Cardiac septum (tissue), 1 donor: ENCODE results near the gene CBY2. TPM values are rescaled to one million over a fixed set of nuclear protein-coding genes. Genes with fewer than 3 reads are reported as not detected.

Experiments used
- DNase-seq: peaks from one replicate; pipeline ENCODE4 v3.0.0-alpha.2; 2020; ENCODE audit warnings: low spot score
- intact Hi-C: fragments of 100-400 bp; cut with DNase I; formaldehyde crosslinking; loops from one replicate; pipeline ENCODE4 v1.14.0; 2022
- total RNA-seq: library from RNA; stranded (reverse); fragmentation: NEBNext Ultra II Directional; extraction: Animal tissue kit (Norgen Biotek cat#: 25700); gene quantifications from one replicate; pipeline ENCODE4 v1.2.1, GENCODE V29; 2021
- donor health status: DM: no; HTN: no; CAD: no.

The CBY2 gene
- total RNA-seq, 1 donor from 2014 or later: not detected

DNA sequence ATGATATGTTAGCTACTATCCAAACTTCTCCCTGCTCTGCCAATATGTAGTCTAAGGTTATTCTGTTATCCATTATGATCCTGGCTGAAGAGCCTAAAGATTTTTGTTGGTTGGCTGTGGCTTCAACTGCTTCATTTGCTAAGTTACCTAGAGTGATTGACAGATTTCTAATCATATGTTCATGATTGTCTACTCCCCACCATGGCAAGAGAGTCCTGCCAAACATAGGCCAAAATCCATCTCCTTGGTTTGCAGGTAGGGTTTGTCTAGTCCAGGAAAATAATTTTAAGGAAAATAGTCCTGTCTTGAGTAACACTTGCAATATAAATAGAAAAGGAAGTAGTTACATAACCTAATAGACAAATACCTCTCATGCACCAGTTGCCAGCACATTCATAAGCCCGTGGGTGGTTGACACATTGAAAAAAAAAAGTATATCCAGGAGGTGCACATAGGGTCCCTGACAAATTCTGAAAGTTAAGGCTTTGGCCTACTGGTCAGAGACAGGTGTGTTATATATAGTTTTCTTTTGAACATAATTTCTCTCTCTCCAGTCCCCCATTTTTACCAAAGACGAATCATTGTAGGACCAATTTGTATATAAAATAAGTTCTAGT, 5.4 kb upstream of the CBY2 start:
- DNase-seq: no peak
- intact Hi-C loops: no loop called here

DNA sequence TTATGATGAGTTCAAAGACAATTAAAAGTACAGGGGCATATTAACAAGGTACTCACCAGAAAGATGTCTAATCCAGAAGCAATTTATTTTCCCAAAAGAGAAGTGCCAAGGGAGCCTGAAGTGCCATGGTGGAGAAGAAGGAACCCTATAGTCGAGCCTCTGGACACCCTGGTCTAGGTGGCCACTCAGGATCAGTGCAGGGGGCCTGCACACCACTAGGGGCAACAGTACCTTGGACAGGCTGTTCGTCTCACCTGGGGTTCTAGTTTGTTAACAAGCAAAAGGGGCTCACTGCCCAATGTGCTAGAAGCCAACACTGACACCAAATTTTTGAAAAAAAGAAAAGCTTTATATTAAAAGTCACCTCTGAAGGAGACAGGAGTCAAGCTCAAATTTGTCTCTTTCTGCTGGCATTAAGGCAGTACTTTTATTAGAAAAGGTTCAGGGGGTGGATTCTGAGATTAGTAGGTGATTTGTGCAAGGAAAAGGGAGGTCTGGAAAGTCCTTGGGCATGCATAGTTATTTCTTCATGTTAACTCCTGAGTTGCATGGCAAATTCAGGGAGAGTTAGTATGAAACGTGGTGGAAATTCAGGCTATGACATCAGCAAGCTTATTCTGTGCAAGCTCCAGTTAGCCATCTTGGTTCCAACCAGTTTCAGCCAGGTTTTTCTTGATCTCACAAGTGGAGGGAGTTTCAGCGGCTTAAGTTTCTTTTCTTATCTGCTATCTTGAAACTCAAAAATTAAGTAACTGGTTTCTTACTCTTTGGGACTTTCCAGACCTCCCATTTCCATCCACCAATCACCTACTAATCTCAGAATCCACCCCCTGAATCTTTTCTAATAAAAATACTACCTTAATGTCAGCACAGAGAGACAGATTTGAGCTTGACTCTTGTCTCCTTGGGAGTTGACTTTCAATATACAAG, 884 bp upstream of the CBY2 start:
- intact Hi-C loops: no loop called here
- DNase-seq: no peak

DNA sequence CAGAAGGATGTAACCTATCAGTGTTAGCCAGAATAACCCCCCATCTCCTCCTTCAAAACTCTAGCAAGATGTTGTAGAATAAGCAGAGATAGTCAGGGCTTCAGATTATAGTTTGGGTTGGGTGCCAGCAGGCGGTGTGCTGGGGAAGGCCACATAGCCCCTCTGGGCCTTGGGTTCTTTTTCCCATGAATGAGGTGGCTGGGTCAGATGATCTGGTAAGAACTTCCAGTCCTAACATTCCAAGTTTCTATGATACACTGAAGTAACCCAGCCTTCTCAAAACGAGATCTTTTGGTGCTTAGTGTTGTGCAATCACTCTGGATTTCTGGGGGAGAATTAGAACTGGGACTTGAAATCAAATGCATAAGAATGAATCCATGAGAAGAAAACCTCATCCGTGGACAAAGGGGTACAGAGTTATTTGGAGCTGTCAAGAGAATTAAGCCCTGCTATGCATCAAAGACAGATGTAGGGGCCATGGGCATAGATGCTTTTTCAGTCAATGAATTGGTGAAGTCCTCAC, 810 bp downstream of the CBY2 start:
- intact Hi-C loops: no loop called here
- no peak for DNase-seq

DNA sequence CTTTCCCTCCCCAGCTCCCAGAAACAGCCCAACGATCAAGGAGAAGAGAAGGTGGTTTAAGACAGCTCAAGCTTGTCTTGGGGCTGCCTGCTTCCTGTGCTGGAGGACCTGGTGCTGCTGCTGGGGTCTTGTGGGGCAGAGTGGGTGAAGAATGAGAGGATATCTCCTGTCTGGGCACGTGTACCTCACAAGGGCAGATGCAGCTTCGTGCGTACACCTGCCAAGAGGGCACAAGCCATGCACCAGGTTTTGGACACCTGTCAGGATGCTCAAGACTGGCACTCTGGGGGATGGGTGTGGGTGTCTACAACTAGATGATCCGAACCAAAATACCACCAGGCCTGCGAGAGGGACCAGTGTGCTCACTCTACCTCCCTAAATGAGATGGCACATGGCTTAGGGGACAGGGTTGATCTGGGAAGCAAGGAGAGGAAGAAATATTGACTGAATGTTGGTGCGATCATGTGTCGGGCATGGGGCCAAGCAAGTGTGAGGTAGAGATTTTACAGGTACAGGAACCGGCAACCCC, 2.2 kb downstream of the CBY2 start:
- DNase-seq: no peak
- intact Hi-C loops: no loop called here

DNA sequence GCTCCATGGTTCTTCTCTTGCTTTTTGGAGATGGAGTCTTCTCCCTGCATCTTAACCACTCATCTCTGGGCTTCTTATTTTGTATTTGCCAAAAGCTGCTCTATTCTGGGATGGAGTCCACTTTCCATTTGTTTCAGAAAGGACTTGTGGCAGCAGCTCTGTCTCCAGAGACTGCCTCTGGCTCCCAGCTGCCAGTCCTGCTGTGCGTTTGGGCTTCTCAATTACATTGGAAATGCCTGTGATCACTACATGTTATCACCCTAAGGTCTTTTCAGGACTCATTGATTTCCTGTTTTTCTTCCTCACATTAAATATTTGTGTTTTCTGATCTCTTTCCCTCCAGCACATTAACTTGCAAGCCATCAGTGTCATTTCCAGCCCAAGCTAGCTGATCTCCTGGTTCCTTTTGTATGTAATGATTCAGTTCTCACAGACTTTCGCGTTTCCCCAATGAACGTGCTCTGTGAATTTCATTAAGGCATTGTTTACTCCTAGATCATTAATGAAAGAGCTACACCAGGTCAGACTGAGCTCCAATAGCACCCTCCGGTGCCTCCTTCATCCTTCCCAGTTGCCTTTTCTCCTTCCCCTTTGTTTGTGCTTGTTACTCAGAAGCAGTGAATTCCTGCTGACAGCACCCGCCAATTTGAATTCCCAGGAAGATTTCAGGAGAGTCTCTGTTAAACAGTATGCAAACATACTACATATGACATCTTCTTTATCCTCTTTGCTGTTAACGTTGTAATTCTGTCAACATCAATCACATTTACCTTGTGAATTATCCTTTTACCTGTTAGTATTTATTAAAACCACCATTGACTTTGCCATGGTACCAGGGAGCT, 3.0 kb downstream of the CBY2 start:
- DNase-seq: no peak
- intact Hi-C loops: no loop called here

DNA sequence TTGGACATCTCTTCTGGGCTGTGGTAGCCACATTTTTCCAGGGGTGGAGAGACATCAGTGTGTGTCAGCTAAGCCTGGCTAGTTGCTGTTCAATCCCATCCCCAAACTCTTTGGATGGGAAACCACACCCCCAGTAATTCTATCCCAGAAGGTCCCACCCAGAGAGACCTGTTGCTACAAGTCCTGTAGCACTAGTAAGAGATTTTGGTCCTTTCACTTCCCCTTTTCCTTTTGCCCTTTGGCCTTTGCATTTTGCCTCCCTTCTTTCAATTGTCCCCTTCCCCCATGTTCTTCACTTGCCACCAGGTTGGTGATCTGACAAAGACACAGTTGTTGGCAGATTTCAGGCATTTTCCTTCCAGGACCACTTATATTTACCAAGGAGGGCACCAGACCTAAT, 3.8 kb downstream of the CBY2 start:
- no peak for DNase-seq
- intact Hi-C loops: no loop called here

DNA sequence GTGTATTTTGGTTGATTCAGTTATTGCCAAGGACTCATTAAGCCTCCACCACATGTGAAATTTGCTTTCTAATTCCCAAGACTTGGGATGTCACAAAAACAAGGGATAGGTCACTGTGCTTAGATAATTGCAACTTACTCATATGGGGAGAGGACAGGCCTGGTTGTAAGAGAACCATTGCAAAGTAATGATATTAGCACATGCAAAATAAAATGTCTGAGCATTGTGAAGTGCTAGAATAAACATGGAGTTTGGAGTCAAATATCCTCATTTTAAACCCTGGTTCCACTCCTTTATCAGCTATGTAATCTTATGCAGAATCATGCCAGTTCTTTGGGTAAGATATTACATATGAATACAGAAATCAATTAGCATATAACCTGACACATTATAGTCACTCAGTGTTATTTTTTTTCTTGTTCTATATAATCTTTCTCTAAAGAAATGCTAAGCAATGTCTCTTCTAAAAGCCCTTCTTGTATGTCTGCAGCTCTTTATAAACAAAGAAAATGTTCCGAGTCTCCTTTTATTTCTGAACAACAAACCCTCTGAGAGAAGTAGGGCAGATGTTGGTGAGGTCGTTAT, 5.5 kb downstream of the CBY2 start:
- DNase-seq: no peak
- intact Hi-C loops: no loop called here

DNA sequence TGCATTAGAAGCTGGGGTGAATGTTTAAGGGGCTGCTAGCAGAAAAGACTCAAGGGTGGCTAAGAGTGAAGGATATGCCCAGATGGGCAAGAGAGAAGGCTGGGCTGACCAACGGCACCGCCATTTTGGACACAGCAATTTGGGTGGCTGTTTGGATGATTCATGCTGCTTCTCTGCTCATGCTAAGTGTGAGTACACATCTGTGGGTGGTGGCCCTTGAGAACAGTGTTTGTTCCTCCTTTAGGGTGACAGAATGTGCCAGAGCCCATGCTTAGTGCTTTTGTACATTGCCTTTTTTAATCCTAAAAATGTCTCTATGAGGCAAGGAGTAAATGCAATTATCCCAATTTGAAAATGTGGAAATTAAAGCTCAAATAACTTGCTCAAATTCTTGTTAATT, 9.8 kb downstream of the CBY2 start:
- DNase-seq: no peak
- intact Hi-C loops: no loop called here

DNA sequence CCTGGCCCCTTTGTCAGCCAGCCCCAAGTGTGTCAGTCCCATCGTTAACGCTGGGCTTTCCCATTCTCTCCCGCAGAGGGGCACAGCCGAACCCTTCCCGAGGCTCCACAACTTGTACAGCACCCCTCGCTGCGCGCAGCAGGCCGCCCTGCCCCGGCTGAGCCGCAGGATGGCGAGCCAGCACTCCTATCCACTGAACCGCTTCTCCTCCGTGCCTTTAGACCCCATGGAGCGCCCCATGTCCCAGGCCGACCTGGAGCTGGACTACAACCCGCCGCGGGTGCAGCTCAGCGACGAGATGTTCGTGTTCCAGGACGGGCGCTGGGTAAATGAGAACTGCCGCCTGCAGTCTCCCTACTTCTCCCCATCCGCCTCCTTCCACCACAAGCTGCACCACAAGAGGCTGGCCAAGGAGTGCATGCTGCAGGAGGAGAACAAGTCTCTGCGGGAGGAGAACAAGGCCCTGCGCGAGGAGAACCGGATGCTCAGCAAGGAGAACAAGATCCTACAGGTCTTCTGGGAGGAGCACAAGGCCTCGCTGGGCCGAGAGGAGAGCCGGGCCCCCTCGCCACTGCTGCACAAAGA, 11.1 kb downstream of the CBY2 start:
- no peak for DNase-seq
- intact Hi-C loops: no loop called here

DNA sequence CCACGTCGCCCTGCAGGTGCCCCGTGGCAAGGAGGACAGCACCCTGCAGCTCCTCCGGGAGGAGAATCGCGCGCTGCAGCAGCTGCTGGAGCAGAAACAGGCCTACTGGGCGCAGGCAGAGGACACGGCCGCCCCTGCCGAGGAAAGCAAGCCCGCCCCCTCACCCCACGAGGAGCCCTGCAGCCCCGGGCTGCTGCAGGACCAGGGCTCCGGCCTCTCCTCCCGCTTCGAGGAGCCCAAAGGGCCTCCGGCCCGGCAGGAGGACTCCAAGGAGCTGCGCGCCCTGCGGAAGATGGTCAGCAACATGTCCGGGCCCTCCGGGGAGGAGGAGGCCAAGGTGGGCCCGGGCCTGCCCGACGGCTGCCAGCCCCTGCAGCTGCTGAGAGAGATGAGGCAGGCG, 11.6 kb downstream of the CBY2 start:
- no peak for DNase-seq

DNA sequence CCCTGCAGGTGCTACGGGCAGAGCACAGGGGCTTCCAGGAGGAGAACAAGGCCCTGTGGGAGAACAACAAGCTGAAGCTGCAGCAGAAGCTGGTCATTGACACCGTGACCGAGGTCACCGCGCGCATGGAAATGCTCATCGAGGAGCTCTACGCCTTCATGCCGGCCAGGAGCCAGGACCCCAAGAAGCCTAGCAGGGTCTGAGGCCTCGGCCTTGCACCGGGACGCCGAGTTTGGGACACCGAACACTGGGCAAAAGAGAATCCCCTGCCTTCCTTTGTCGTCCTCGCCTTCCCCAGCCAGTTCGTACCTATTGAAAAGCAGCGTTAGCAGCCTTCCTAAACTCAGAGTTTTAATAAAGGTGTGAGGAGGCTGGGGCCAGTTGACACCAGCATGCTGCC, 12.1 kb downstream of the CBY2 start:
- no peak for DNase-seq
- intact Hi-C loops: no loop called here

More for the DNA sequence above, 11.6 kb downstream of the CBY2 start:
- intact Hi-C loops: no loop called here

DNA sequence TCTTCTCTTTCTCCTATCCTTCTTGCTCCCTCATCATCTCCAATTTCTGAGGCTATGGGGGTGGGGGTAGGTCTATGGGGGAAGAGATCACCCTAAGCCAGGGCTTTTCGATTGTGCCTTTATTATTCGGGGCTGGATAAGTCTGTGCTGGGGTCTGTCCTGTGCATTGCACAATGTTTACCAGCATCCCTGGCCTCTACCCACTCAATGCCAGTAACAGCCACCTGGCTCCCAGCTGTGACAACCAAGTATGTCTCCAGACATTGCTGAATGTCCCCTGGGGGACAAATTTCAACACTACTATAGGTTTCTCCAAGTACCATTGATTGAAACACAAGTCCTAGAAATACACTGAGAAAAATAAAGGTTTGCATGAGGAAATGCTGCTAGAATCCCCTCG, 13.2 kb downstream of the CBY2 start:
- DNase-seq: no peak
- intact Hi-C loops: no loop called here

DNA sequence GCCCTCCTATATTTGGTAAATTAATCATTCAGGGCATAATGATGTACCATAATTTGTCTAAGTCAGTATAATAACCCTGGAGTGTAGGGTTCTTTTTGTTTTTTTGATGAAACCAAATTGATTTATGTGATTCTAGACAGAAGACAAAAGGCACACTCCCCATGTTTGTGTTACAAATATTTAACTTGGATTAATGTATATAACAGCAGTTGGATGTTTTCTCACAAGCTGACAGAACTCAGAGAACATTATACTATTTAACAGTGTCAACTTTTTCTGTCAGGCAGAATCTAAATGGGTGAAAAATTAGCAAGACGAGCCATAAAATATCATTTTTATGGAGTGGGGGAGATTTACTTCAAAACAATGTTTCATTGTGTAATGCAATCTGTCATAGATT, 15.2 kb downstream of the CBY2 start:
- DNase-seq: no peak
- intact Hi-C loops: no loop called here

DNA sequence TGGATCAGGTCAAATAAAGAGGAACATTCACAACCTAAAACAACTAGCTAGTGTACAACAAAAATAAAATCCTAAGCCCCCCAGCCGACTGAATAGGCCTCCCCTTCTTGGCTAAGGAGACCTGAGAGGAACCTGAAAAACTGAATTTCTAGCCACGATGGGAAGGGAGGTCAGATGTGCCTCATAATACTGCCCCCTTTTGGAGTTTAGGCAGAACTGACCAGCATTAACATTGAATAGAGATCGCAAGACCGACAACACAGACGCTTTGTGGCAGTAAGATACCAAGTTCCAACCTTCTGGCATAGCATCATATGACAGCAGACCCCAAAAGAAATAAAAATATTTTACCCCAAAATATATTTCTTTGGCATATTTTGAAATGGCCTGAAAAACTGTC, 15.9 kb downstream of the CBY2 start:
- no peak for DNase-seq
- intact Hi-C loops: no loop called here

DNA sequence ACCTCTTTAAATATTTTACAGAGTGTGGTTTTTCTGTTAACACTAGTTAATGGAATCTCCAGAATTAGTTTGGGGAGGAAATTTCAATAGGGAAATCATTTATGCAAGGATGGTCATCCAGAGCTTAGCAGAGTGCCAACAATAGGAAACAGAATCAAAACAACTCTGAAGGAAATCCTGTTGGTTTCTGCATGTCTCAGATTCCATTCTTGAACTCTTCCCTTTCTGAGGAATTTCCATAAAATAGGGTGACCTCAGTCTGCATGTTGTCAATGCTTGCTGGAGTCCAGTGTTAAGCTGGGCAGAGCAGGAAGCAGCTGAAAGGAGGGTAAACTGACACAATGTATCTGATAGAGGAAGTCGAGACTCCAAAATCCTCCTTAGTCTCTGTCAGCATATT, 16.9 kb downstream of the CBY2 start:
- intact Hi-C loops: no loop called here

DNA sequence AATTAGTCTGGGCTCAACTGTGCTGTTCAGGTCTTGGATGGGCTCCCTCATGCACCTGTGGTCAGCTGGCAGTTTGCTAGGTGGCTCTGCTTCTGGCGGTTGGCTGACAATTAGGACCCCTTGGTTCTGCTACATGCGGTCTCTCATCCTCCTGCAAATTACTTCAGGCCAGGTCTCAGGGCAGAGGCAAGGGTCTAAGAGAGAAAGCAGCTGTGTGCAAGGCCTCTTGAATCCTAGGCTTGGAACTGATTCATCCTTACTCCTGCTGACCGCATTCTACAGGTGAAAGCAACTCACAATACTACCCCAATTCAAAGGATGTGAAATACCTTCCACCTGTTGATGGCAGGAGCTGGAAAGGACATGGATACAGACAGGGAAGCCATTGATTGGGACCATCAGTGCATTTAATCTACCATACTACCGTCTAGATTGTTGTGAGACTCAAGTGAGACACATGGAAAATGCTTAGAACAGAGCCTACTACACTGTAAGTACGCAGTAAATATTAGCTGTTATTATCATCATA, 19.1 kb downstream of the CBY2 start:
- intact Hi-C loops: no loop called here
- no peak for DNase-seq

More for the DNA sequence above, 16.9 kb downstream of the CBY2 start:
- DNase-seq: no peak

DNA sequence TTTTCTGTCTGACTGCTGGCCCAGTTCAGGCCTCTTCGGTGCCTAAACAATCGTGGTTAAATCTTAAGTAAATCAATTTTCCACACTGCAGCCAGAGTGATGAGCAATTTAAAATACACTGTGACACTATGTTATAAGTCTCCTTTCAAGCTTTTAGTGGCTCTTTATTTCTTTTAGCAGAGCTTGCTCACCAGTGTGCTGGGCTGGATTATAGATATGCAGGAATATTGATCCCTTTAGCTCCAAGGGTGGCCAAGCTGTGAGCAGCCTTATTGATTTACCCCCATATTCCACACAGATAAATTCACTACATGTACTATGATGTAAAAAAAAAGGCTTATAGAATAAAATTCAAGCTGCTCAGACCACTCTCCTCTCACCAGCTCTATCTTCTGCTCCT, 21.7 kb downstream of the CBY2 start:
- DNase-seq: no peak

DNA sequence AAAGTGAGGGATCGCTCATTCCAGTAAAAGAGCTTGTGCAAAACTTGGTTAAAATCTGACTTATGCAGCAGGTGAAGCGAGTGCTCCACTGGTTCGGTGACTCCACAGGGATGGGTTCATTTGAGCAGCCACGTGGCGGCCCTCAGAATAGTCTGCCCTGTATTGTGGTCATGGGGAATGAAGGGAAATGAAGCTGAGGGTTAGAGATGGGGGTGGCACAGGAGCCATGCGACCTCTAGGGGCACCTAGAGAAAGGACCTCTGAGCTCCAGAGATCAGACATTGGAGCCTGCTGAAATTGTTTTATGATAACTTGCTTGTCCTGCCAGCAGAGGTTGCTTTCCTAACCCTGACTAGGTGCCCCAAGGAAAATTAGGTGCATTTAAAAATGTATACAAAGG, 26.6 kb downstream of the CBY2 start:
- intact Hi-C loops: no loop called here
- DNase-seq: no peak

More for the DNA sequence above, 21.7 kb downstream of the CBY2 start:
- intact Hi-C loops: no loop called here

DNA sequence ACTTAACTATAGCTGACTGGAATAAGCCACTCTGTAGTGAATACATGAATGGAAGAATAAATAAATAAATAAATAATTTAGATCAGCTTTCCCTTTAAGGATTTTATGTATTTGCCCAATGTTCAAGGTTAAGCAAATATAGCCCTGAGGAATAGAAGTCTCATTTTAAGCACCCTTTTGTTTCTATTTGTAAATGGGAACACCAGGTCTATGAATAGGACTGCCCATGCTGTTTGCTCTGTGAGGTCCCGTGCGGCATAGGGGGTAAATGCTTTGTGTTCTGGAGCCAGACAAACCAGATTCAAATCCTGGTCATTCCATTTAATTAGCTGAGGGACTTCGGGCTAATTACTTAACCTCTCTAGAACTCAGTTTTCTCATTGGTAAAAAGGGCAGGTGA, 29.3 kb downstream of the CBY2 start:
- DNase-seq: no peak
- intact Hi-C loops: no loop called here
